GM23338 (cell line): Measurements from ENCODE around the gene GTPBP1.

ENCODE experiments used
- CREB1 ChIP-seq: fragments of 250-450 bp; sonication (Bioruptor Pico); IDR thresholded peaks from 2 replicates; pipeline ENCODE4 v1.5.0; 2020; ENCODE audit warnings: low read depth, mild to moderate bottlenecking, moderate library complexity
- CTCF ChIP-seq, 2 experiments: fragments of 200-600 bp in 1 of 2; sonication (generic) in 1 of 2; conservative IDR thresholded peaks; 2 replicates each; pipeline versions ENCODE4 v1.5.1 to v1.6.1; 2016 to 2017; ENCODE audit warnings: antibody characterized with exemption in 2 of 2, low read depth in 2 of 2, mild to moderate bottlenecking in 2 of 2, moderate library complexity in 1 of 2
- ETS1 ChIP-seq: IDR thresholded peaks from 2 replicates; pipeline ENCODE4 v1.6.1; 2016; ENCODE audit warnings: antibody characterized with exemption
- EZH2 ChIP-seq: fragments of 200-600 bp; sonication (generic); IDR thresholded peaks from one replicate; pipeline ENCODE4 v1.8.0; 2017; ENCODE audit warnings: antibody characterized with exemption, mild to moderate bottlenecking, low read depth; ENCODE audit not compliant: unreplicated experiment
- EZH2phosphoT487 ChIP-seq: fragments of 200-600 bp; sonication (generic); IDR thresholded peaks from one replicate; pipeline ENCODE4 v1.8.1; 2018; ENCODE audit warnings: antibody characterized with exemption; ENCODE audit not compliant: unreplicated experiment
- JUNB ChIP-seq: IDR thresholded peaks from one replicate; pipeline ENCODE4 v1.6.1; 2016; ENCODE audit warnings: antibody characterized with exemption; ENCODE audit not compliant: unreplicated experiment
- POLR2AphosphoS5 ChIP-seq: IDR thresholded peaks from 2 replicates; pipeline ENCODE4 v1.6.1; 2016; ENCODE audit warnings: antibody characterized with exemption, low read depth
- REST ChIP-seq: IDR thresholded peaks from one replicate; pipeline ENCODE4 v1.6.1; 2018; ENCODE audit warnings: antibody characterized with exemption; ENCODE audit not compliant: unreplicated experiment
- STAT1 ChIP-seq: IDR thresholded peaks from one replicate; pipeline ENCODE4 v1.6.1; 2016; ENCODE audit warnings: antibody characterized with exemption; ENCODE audit not compliant: unreplicated experiment

- TF ChIP-seq CTCF (conservative IDR thresholded peaks at IDR 0.05; ENCODE audit: low read depth in 2 of 2) (no peak), EZH2 (no peak), STAT1 (no peak), EZH2phosphoT487 (no peak), POLR2AphosphoS5 (no peak), ETS1 (no peak), REST (no peak), CREB1 (CRISPR knock-in tag) (no peak), JUNB (no peak)
Observed at GRCh38 chr22:38710866-38711265, 5.1 kb downstream of the GTPBP1 start.
